Left renal cortex interstitium (tissue), 4 donors: ENCODE results near the gene ZCCHC24. TPM values are rescaled to one million over a fixed set of nuclear protein-coding genes. Genes with fewer than 3 reads are reported as not detected.
"Not testable (repeated sequence)": the region's sequence is repeated elsewhere in the genome, so short reads cannot be mapped to it uniquely, and the experiment has no call there.

Experiments used
- DNase-seq, 4 donors: peaks; one replicate each; pipeline ENCODE4 v3.0.0-alpha.2; 2013; ENCODE audit warnings: low read depth in 4 of 4, low spot score in 2 of 4, missing footprints in 1 of 4
- polyA plus RNA-seq, 4 donors: library from polyadenylated mRNA; unstranded; fragments of 120-200 nt; gene quantifications; one replicate each; pipeline ENCODE4 v1.2.1, GENCODE V29; 2013; ENCODE audit not compliant: insufficient read length in 4 of 4

ZCCHC24 gene
- polyA plus RNA-seq, 4 donors, result 20.1 to 31.4 (median 25.6) TPM

DNA sequence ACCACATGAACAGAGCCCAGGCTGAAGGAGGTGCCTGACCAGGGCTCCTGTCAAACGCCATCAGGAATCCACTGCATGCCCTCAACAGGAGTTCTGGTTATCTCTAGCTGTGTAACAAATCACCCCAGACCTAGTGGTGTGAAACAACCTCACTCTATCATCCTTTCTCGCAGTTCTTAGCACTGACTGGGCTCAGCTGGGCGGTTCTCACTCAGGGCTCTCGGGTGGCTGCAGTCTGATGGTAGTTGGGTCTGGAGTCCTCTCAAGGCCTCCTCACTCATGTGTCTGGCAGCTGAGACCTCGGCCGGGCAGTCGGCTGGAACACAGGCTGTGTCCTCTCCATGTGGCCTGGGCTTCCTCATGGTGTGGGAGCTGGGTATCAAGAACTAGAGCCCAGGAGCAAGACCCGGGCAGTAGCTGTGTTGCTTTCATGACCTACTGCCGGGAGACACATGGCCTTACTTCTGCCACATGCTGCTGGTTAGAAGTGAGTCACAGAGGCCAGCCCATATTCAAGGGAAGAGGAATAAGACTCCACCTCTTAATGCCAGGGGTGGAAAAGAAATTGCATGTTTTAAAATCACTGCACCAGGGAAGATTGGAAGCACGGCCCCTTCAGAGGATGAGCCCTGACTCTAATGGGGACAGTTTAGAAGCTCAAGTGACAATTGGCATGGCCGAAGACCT is 107.5 kb downstream of the ZCCHC24 start:
- not testable (repeated sequence) for DNase-seq

DNA sequence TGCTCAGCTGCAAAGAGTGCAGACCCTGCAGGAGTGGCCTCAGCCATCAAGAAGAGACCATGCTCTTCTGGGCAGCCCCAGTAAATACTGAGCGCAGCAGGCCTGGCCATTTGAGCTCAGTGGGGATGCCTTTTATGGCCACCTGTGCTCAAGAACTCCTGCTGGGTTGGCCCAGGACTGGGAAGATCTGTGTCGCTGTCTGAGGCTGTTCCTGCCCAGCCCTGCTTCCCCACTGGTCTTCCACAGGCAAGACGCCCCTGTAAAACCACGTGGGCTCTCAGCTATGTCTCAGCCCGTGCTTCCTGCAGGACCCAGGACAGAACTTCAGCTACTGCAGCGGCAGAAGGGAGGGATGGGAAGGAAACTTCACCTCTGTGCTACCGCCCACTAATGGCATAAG is 108.7 kb downstream of the ZCCHC24 start:
- DNase-seq, result no peak

DNA sequence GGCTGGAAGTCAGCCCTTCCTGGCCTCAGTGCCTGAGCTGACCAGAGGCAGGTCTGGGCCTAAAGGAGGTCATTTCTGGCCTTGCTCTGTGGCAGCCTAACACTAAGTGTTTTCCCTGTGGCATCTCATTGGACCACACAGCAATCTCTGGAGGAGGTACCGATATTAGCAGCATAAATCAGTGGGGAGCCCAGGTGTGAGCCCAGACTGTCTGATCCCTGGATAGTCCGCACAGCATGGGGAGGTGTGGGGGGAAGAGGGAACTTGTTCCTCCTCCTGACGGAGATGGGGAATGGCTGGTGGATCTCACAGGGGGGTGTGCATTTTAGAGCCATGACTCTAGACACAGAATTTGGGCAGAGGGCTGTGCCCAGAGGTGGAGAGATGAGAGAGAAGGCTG is 109.1 kb downstream of the ZCCHC24 start:
- DNase-seq, result no peak

DNA sequence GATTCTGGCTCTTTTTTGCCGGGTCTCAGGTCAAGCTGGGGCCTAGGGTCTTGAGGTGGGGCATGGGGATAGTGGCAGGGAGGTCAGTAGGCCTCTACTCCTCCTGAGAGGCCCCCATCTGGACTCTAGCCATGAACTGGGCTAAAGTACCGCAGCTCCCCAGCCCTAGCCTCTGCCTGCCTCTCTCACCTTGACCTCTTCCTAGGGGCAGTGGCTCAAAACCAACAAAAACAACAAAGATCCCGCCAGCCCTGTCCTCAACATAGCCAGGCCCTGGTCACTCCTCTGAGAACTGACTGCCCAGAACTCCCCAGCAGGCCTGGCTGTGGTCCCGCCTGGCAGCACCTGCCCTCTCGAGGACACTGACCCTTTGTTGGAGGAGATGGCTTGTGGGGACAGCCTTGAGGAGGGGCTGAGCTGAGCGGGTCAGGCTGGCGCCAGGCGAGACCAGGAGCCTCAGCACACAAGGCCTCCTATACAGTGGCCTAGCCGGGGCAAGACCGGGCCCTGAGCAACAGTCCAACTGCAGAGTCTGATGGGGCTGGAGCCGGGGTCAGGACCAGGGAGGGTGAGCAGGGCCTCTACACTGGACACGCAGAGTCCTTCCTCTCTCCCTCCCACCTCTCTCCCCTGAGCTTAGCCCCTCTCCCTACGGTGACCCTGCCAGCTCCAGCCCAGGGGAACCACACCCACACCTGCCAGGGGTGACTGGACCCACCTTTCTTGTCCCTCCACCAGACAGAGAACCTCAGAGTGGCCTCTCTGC is 109.8 kb downstream of the ZCCHC24 start:
- DNase-seq, result no peak

DNA sequence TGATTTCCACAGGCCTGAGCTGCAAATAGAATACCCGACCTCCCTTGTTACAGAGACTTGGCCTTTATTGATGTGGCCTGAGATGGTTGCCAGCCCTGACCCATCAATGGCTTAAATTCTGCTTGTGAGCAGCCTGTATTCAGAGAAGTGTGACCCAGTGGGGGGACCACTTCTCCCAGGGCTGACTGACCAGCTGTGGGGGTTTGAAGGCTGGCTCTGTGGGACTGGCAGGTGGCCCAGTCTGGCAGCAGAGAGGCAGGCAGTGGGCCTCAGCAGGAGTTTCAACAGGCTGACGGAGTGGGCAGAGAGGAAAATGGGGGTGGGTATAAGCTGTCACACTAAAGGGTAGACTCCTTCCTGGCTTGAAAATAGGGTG is 110.3 kb downstream of the ZCCHC24 start:
- no peak for DNase-seq

DNA sequence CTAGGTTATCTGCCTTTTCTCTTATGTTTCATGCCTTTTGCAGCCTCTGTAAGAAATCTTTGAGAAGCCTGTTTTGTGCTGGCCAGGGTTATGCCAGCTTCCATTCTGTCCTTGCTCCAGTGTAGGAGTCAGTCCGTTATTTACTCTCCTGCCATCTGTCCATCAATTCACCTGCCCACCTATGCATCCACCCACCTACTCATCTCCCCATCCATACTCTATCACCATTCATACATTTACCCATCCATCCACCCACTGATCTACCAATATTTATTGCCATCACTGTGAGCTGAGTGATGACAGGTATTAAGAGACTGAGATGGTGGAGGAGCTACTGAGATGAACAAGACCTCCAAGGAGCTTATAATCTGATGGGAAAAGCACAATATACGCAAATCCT is 110.9 kb downstream of the ZCCHC24 start:
- DNase-seq, result no peak

DNA sequence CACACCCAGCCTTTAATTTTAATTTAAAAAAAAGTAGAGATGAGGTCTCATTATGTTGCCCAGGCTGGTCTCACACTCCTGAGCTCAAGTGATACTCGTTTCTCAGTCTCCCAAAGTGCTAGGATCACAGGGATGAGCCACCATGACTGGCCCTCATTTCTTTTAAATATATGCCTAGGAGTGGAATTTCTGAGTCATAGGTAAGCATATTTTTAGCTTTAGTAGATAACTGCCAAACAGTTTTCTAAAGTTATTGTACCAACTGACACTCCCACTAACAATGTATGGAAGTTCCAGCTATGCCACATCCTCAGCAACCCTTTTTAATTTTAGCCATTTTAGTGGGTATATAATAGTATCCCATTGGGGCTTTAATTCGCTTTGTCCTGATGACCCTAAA is 111.9 kb downstream of the ZCCHC24 start:
- no peak for DNase-seq

DNA sequence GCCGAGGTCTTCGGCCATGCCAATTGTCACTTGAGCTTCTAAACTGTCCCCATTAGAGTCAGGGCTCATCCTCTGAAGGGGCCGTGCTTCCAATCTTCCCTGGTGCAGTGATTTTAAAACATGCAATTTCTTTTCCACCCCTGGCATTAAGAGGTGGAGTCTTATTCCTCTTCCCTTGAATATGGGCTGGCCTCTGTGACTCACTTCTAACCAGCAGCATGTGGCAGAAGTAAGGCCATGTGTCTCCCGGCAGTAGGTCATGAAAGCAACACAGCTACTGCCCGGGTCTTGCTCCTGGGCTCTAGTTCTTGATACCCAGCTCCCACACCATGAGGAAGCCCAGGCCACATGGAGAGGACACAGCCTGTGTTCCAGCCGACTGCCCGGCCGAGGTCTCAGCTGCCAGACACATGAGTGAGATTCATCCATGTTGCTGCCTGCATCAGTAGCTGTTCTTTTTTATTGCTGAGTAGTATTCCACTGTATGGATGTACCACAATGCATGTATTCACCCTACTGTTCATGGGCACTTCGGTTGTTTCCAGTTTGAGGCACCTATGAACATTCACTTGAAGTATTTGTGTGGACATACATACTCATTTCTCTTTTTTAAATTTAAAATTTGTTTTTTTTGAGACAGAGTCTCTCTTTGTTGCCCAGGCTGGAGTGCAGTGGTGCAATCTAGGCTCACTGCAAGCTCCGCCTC is 112.7 kb downstream of the ZCCHC24 start:
- DNase-seq, result not testable (repeated sequence)

Other genes starting within 250 kb of the ZCCHC24 start
- 10 to 100 TPM; 64.1 to 68.7 (median 65.2) TPM for gene PPIF, start 98.2 kb downstream of the ZCCHC24 start, polyA plus RNA-seq
- gene EIF5AL1, start 66.9 kb upstream of the ZCCHC24 start, polyA plus RNA-seq, result 1 to 10 TPM; 1.0 to 5.0 (median 2.0) TPM
- under 1 TPM in 1 of 4 donors, not detected in 3; 0.13 TPM for gene SFTPA2, start 114.8 kb upstream of the ZCCHC24 start, polyA plus RNA-seq
- gene SFTPA1, start 165.3 kb upstream of the ZCCHC24 start, polyA plus RNA-seq, result not detected